Measurements from ENCODE around the gene KLK11. TPM values are rescaled to one million over a fixed set of nuclear protein-coding genes. Genes with fewer than 3 reads are reported as not detected.

The KLK11 gene, protein sequence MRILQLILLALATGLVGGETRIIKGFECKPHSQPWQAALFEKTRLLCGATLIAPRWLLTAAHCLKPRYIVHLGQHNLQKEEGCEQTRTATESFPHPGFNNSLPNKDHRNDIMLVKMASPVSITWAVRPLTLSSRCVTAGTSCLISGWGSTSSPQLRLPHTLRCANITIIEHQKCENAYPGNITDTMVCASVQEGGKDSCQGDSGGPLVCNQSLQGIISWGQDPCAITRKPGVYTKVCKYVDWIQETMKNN
- 0.07 TPM in 1 of 5 replicates, not detected in the others for total RNA-seq (2022; extraction: Qiagen RNA extraction)

DNA sequence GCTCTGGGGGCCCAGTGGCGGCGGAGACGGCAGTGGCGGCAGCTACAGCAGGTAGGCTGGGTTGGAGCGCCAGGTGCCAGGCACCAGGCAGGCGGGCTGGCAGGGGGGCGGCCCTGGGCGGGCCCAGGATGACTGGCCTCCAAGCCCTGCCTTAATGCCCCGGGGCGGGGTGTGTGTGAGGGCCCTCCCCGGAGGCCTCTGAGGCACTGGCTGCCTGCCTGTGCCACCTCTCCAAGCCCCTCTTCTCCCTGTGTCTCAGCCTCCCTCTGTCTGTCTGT, at the start of gene KLK11:
Gene KLK11, minus strand, starts transcription at position 63 of the 278 bp plus-strand sequence. CDS start 985 bp downstream, outside the sequence.

DNA sequence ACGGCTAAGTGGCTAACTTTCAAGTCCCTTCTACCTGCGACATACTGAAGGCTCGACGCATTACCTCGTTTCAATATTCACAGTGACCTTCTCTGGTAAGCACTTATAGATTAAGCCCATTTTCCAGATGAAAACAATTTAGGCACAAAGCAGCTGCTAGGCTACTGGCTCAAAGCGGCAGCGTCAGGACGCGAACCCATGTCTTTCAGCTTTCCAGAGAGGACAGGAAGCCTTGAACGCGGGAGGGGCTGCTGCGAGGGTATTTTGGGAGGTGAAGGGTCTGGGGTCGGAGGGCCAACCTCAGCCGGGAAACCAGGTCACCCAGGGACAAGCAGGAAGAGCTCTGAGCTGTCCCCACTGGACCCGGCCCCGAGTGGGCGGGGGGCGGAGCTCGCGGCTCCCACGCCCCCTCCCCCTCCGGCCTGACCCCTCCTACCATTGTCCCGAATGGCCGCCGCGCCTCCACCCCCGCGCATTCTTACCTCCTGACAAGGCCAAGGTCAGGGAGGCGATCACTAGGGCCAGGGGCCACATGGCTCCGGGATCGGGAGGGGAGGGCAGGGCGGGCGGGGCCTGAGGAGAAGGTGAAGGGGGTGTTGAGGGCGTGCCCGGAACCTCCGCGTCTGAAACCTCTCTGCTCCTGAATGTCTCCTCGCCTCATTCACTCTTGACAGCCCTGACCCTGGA, 38.3 kb upstream of the KLK11 start, which contains the start of gene KLK13:
Gene KLK13, minus strand, starts transcription at position 559 of the 687 bp plus-strand sequence. Its CDS starts 25 bp downstream, at position 534.

DNA sequence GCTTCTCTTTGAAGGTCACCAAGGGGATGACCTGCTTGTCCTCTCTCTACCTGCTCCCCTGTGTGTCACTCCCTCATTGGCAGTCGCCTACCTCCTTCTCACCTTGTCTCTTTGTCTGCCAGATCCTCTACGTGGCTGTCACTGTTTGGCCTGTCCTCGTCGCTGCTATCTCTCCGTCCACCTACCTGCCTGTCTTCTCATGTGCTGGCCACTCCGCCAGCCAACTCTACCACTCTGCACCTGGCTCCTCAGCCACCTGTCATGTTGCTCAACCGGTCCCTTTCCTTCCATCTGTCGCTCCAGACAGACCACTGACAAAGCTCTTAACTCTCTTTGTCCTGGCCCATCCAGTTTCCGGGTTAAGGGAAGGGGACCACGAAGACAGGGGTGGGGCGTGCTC, 8.3 kb upstream of the KLK11 start, which contains the start of gene KLK12:
Gene KLK12, minus strand, starts transcription at position 299 of the 400 bp plus-strand sequence. CDS start 381 bp downstream, outside the sequence.

DNA sequence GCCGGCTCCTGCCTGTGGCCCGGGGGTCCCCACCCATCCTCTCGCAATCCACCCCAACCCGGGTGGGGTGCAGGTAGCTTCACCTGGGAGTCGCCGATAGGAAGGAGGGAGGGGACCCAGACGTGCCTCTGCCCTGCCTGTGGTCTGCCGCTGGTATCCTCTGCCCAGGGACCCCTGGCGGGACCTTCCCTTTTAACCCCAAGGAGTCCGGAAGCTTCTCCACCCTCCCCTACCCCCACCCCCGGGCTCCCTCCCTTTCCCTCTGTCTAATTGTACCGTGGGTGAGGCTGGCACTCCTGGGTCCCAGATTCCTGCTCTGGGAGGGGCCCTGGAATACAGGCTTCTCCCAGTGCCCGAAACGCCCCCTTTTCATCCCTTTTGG, 6.9 kb downstream of the KLK11 start, which contains the start of gene KLK10:
Gene KLK10, minus strand, starts transcription at position 166 of the 382 bp plus-strand sequence. CDS start 579 bp downstream, outside the sequence.

DNA sequence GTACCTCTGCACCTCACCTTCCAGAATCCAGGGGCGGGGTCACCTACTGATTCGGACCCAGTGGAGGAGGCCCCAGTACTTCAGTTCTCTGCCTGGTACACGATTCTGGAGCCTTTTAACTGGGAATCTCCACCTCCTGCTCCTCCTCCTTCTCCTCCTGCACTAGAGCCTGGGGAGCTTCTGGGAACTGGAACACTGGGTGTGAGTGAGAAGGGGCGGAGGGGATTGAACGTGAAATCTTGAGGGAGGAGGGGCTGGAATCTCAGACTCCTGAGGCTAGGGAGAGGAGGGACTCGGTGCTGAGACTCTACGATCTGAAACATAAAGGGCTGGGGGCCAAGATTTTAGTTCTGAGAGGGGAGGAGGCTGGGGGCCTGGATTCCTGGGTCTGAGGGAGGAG, 24.9 kb downstream of the KLK11 start, which contains the start of gene KLK8:
Gene KLK8, minus strand, starts transcription at position 90 of the 400 bp plus-strand sequence. CDS start 437 bp downstream, outside the sequence.

DNA sequence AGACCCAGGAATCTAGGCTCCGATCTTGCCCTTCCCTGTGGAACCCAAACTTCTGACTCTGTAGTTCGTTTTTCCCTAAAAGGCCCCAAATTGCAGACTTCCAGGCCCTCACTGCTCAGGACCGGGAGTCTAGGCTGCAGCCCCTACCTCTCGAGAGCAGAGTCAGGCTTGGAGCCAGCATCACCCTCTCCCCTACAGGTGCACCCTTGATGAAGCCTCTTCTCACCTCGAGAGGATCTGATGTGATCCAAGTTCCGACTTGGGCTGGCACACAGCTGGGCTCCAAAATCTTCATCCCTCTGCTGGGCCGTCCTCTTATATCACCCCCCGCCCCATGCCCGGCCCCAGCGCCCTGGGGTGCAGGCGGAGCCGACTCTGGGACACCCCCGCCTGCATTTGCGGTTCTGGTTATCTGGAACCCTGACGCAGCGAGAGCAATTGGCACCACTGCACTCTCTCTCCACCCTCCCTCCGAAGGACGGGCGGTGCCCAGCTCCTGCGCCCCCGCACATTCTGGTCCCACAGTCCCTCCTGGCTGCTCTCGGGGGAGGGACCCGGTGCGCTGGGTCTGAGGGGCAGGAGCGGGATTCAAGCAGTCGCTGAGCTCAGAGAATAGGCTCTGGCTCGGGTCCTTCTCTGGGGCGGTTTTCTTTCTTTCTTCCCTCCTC, 42.7 kb downstream of the KLK11 start, which contains the start of gene KLK7:
Gene KLK7, minus strand, starts transcription at position 293 of the 668 bp plus-strand sequence. CDS start 1,518 bp downstream, outside the sequence.

Other genes with a start within 250 kb of the KLK11 start
- not detected in 5 replicates for gene ACP4, start 236.2 kb downstream of the KLK11 start, total RNA-seq (2022; extraction: Qiagen RNA extraction)
- 0.13 to 0.29 TPM (median 0.20 TPM) in 4 of 5 replicates, not detected in the other for gene KLK1, start 202.8 kb downstream of the KLK11 start, total RNA-seq (2022; extraction: Qiagen RNA extraction)
- not detected in 5 replicates for gene KLK15, start 193.0 kb downstream of the KLK11 start, total RNA-seq (2022; extraction: Qiagen RNA extraction)
- gene KLK3, start 171.7 kb downstream of the KLK11 start, total RNA-seq (2022; extraction: Qiagen RNA extraction) = not detected in 5 replicates
- gene KLK2, start 153.2 kb downstream of the KLK11 start, total RNA-seq (2022; extraction: Qiagen RNA extraction) = 0.08 to 0.17 TPM (median 0.15 TPM) in 3 of 5 replicates, not detected in the others
- 0.08 to 0.39 TPM (median 0.11 TPM) in 5 replicates for gene KLK4, start 115.2 kb downstream of the KLK11 start, total RNA-seq (2022; extraction: Qiagen RNA extraction)
- gene KLK5, start 73.6 kb downstream of the KLK11 start, total RNA-seq (2022; extraction: Qiagen RNA extraction) = not detected in 5 replicates
- gene KLK6, start 57.0 kb downstream of the KLK11 start, total RNA-seq (2022; extraction: Qiagen RNA extraction) = 0.16 to 0.50 TPM (median 0.23 TPM) in 5 replicates
- gene KLK7, start 42.7 kb downstream of the KLK11 start, total RNA-seq (2022; extraction: Qiagen RNA extraction) = 0.06 to 0.07 TPM in 2 of 5 replicates, not detected in the others
- not detected in 5 replicates for gene KLK8, start 25.0 kb downstream of the KLK11 start, total RNA-seq (2022; extraction: Qiagen RNA extraction)
- gene KLK10, start 6.9 kb downstream of the KLK11 start, total RNA-seq (2022; extraction: Qiagen RNA extraction) = 0.25 to 0.60 TPM (median 0.28 TPM) in 5 replicates
- not detected in 5 replicates for gene KLK12, start 8.4 kb upstream of the KLK11 start, total RNA-seq (2022; extraction: Qiagen RNA extraction)
- gene KLK13, start 38.5 kb upstream of the KLK11 start, total RNA-seq (2022; extraction: Qiagen RNA extraction) = 0.09 TPM in 1 of 5 replicates, not detected in the others
- gene KLK14, start 56.3 kb upstream of the KLK11 start, total RNA-seq (2022; extraction: Qiagen RNA extraction) = 0.35 to 0.44 TPM (median 0.39 TPM) in 5 replicates
- 5.0 to 16.2 TPM (median 14.7 TPM) in 5 replicates for gene CTU1, start 81.8 kb upstream of the KLK11 start, total RNA-seq (2022; extraction: Qiagen RNA extraction)
- not detected in 5 replicates for gene SIGLEC9, start 98.3 kb upstream of the KLK11 start, total RNA-seq (2022; extraction: Qiagen RNA extraction)
- gene SIGLEC7, start 115.7 kb upstream of the KLK11 start, total RNA-seq (2022; extraction: Qiagen RNA extraction) = not detected in 5 replicates
- gene CD33, start 198.5 kb upstream of the KLK11 start, total RNA-seq (2022; extraction: Qiagen RNA extraction) = 0.44 TPM in 1 of 5 replicates, not detected in the others
- gene SIGLECL1, start 224.5 kb upstream of the KLK11 start, total RNA-seq (2022; extraction: Qiagen RNA extraction) = not detected in 5 replicates